ENCODE data around the gene TRAK1.

DNA sequence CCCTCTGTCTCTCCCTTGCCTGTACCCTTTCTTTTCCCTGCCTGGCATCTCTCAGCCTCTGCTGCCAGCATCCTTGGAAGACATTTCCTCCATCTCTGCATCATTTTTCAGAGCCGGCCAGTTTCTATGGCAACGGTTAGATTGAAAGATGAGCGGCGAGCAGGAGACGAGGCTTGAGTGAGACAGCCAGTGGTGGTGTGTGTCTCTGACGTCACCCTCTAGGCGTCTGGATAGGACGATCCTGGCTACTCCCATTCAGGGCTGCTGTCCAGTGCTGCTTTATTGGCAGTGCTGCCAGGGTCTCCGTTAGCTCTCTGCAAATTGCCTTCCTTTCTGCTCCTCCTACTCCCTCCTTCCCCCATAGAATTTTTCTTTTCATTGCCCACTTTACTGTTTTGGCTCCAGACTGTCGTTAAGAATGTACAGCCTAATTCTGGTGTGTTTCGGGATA, 57.9 kb downstream of the TRAK1 start:
- TF ChIP-seq CTCF (IDR thresholded peaks at IDR 0.05) (no peak), POLR2A (IDR thresholded peaks at IDR 0.05) (no peak), POLR2AphosphoS5 (IDR thresholded peaks at IDR 0.05) (peak in 1 of 4 donors; percentile 7), EP300 (IDR thresholded peaks at IDR 0.05) (no peak)
